Inflammatory macrophage (primary cell): ENCODE results near the gene TADA2A.

ENCODE experiments used
- DNase-seq, 2 donors: peaks; one replicate each; pipeline ENCODE4 v3.0.0-alpha.2; 2020 to 2022

The TADA2A gene

DNA sequence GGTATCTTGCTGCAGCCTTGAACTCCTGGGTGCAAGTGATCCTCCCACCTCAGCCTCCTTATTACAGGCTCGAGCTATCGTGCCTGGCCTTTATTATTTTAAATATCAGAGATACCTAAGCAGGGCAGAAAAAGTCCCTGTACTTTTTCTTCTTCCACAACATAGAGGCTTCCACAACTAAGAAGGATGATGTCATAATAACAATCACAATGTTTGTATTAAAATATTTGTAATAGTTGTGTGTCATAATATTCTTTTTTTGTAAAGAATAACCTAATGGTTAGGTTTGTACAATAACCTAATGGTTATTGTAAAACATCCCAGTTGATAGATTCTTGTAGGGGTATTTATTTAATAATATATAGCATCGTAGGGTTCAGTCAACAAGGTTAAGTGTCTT lies 56.4 kb downstream of the TADA2A start:
- no peak for DNase-seq

- DNase-seq = no peak
These were observed 58.5 kb downstream of the TADA2A start for GRCh38 chr17:37465069-37465616.

DNA sequence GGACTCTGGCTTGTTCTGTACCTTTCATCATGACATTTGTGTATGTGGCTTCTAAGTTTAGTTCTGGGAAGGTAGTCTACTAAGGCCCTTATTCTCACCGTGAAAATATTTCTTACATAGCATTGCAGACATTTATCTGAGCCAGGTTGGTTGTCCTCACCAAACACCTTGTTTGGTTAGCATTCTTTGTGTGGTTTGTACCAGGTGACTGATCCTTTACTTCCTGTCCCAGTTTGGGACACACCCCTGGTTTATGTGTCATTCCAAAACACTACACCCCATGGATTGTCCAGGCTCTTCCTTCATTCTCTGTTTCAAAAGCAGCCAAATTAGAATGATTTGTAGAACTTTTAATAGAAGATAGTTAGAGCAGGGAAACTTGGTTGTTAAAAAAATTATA lies 59.8 kb downstream of the TADA2A start:
- DNase-seq = no peak

GRCh38 chr17:37470181-37470580 lies 63.5 kb downstream of the TADA2A start:
- no peak for DNase-seq

DNA sequence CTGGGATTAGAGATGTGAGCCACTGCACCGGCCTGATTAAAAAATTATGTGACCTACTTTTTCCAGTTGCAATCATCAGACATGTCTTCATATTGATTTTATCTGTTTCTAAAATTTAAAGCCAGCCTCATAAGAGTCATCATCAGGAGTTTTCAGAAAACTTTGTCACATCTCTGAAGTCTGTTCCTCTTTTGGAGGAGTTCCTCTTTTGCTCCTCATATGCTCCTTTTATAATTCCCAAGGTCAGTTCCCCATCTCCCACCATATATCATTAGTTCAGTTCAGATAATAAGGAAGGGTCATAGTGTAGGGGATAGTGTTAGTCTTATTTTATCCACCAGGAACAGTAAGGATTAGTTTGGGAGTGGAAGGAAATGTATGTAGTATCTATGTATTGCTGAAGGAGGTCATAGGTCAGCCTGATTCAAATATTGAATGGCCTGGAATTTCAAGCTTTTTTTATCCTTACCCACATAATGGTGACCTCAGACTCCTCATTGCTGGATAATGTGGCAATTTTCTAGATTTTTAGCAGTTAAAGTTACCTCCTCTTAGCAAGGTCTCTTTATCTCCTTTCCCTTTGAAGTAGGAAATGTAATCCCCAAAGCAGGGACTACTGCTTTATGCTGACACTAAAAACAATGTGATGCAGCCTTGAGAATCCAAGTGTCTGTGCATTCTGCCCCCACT lies 69.2 kb downstream of the TADA2A start:
- peak; percentile 77 to 87 for DNase-seq

- DNase-seq = no peak
These were observed 69.9 kb downstream of the TADA2A start for GRCh38 chr17:37476431-37477120.

DNA sequence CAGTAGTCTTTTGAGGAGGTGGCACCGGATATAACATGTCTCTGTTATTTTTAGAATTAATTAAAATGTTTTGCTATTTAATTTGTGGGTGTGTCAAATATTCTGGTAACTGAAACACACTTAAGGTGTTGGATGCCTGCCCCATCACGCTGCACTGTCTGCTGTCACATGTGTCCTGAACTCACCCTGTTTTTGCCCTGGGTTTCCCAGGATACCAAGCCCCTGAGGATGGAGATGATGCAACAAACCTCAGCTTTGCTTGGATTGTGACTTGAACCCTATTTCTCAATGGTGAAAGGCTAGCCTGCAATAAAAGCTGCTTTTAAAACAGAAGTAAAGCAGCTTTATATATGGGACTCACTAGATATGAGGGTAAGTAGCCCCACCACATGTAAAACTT lies 71.5 kb downstream of the TADA2A start:
- peak; percentile 38 to 60 for DNase-seq

DNA sequence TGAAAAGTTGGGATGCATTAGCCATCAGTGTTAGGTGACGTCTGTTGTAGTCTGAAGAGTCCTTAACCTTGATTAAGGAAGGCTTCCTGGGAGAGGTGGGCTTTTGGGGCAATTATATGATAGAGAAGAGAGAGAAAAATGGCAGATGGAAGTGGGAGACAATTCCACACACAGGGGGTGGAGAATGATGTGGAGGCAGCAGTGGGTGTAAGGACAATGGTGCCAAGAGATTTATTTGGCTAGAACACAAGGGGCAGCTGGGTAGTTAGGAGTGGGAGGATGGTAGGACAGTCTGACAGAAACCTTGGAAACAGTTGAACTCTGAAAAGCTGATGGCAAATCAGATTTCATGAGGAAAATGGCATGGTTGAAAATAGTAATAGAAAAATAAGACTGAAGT lies 72.3 kb downstream of the TADA2A start:
- no peak for DNase-seq

DNA sequence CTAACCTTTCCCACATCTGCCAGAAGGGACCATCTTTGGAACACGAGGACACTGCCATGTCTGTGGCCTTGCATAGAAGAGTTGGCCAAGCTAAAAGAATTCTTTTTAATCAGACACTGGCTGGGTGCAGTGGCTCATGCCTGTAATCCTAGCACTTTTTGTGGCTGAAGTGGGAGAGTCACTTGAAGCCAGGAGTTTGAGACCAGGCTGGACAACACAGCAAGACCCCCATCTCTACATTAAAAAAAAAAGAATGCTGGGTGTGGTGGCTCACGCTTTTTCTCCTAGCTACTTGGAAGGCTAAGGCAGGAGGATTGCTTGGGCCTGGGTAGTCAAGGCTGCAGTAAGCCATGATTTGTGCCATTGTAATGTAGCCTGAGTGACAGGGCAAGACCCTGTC lies 73.7 kb downstream of the TADA2A start:
- no peak for DNase-seq

GRCh38 chr17:37481001-37481665 lies 74.4 kb downstream of the TADA2A start:
- DNase-seq = no peak

DNA sequence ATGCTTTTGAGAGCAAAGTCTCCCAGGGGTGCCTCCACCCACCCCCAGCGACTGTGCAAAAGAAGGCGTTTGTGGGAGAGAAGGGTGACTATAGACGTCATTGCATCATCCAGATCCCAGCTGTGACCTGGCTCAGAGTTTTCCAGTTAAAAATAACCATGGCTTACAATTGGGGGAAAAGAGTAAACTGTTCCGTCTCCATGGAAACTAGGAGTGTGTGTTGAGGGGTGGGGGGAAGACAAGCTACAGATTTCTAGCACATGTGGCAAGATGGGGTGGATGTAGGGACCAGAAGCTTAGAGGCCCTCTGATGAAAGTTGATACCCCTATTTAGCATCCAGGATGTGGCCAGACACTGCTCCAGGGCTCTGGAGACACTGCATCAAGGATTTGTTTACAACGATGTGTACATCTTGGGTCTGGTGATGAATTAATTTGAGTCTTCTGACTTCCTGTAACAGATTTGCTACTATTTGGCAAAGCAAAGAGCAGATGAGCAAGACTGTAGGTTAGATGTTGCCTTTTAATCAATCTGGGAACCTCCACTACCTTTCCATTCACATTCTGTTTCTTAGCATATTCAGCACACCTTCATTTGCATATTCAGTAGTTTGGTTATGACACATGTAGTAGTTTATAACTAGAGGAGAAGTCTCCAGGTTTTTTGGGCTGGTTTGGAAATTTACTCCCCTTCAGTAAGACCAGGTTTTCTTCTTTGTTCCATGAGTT lies 76.8 kb downstream of the TADA2A start:
- DNase-seq = peak in 1 of 2 donors; percentile 34

DNA sequence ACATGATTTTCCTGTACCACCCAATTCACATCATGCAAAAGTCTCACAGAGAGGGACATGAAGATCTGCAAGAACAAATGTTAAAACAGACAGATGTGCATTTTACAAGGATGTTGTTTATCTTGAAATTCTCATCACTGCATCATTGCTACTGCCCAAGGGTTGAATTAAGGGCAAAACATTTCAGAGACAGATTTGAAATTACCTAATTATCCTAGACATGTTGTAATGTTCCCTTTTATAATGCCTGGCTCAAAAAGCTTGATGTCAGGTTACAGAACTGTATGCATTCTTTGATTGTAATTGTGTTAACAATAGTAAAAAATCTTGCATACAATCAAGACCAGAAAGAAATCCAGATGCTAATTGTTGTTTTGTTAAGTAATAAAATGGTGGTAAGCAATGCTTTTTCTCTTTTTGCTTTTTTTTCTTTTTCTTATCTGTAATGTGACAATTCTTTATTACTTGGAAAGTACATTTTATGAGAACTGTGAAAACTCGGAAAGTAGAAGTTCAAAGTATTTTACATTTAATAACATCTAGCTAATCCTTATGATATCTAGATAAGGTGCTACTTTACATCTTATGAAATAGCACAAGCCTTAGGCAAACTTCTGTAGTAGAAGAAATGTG lies 79.4 kb downstream of the TADA2A start:
- no peak for DNase-seq

DNA sequence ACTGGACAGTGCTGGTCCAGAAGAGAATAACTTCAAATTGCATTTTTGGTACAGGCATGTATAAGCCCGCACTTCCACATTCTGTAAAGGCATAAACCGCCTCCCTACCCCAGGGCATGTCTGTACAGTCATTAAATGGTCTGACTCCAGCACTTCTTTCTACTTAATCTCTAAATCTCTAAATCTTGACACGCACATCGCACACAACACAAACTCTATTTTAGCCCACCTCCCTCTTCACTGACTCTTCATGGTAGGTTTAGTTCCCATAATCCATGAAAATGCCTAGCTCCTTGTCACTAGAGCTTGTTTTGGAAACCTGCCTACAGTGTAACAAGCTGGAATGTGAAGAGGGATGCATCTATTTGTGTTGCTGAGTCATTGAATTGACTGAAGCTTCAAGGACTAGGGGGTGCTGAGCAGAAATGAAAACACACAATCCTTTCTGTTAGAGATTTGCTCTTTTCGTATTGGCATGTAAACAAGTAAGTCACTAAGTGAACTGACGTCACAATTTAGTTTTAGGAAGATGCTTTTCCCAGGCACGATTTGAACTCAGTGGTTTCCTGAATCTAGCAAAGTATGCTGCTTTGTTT lies 81.4 kb downstream of the TADA2A start:
- peak in 1 of 2 donors; percentile 26 for DNase-seq

DNA sequence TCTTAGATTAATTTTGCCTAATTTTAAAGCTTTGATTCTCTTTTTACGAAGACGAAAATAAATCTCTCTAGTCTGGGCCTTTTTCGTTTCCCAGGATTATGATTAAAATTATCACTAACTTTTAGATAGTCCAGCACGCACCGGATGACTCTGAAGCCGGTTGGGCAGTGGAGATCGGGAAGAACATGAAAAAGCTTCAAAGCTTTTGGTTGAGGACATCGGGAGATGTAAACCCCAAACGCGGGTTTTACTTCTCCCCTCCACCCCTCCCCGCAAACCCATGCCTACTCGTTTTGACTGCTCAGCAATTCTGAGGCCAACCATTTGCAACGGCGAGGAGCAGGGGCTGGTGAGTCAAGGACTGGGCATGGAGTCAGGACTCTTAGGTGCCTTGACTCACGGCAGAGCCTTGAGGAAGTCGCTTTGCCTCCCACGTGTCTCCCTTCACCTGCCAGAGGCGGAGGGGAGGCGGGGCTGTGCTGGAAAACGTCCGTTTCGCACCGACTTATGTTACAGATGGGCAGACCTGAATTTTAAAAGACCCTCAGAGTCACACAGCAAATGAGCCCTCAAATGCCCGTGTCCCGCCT lies 82.0 kb downstream of the TADA2A start:
- peak in 1 of 2 donors; percentile 55 for DNase-seq

DNA sequence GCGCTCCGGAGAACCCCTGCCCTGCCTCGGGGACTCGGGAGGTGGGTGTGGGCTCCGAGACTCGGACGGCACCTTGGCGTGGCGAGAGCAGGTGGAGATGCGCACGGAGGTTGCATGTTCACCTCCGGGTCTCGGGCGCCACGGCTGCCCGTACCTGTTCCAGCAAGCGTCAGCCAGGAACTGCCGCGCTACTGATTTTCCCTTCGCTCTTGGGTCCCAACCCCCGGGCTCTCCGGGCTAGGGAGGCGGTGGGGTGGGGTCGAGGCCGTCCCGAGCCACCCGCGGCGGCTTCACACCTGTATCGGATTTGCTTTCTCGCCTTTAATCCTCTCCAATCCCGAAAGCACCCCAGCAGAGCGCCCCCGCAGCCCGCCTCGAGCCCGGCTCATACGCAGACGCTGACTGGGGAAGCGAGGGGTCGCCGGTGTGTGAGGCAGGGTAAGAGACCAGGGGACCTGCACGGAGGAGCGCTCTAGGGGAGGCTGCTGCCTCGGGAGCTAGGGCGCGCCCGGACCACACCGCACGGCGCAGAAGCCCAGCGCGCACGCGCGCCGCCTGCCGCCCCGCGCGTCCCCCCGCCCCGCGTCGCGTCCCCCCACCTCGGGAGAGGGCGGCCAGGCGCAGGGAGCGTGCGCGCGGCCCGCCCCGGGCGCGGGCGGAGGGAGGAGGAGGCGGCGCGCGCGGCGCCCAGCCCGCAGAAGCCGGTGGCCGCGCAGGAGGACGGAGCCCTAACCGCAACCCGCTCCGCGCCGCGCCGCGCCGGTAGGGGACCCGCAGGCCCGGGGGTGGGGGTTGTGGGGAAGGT lies 82.7 kb downstream of the TADA2A start, which contains the start of gene DUSP14:
TSS of gene DUSP14 (plus strand) at position 695 of the 805 bp plus-strand sequence. CDS start 22,382 bp downstream, outside the sequence.
- peak; percentile 63 to 87 for DNase-seq

GRCh38 chr17:37490022-37490587 lies 83.4 kb downstream of the TADA2A start:
- peak in 1 of 2 donors; percentile 58 for DNase-seq

DNA sequence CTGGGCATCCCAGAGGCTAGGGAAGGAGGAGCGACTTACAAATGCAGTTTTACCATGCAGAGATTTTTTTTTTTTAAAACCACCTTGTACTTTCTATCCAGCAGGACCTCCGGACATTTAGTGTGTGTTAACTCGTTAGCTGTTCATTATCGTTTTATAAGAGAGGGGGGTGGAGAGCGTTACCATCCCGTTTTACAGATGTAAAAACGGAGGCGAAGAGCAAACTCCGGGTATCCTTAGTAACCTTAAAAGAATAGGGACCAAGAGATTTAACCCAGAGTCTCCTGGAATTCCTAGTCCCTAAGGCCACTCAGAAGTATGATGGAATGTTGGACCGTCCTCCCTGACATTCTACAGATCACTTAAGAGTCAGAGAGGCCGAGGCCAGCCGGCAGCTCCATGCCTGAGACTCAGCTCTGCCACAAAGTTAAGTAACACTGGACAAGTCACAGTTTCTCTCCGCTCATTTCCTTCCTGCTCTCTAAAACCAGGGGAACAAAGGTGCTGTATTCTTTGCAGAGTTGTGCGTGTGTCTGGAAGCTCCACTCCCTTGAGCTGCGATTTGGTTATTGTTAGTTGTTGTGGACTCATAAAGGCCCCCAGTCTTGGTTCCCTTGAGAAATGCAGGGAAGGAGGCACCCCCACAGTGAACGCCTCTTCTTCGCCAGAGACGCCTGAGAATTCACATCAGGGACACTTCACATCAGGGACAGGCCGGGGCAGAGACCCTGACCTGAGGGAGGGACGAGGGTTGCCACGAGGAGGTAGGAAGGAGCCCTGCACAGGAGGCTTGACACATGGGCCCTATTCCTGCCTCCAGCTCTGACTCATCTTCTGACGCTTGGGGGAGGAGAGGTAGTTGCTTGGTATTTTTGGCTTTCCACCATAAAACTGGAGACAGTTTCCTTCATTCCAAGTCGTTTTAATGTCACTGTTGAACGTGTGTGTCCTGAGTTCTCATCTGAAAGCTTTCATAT lies 84.2 kb downstream of the TADA2A start:
- DNase-seq = peak in 1 of 2 donors; percentile 56

- no peak for DNase-seq
These were observed 85.5 kb downstream of the TADA2A start for GRCh38 chr17:37492167-37492566.
